ENCODE data around the gene UNC5B. TPM values are rescaled to one million over a fixed set of nuclear protein-coding genes. Genes with fewer than 3 reads are reported as not detected.
A peak's percentile ranks its signal among the peaks of the same experiment; 100 is the strongest.

Gene UNC5B
- total RNA-seq, 1 experiment from 2014 or later = 80.5 TPM

- Mint-ChIP-seq H3K9me3 (ENCODE audit: unreplicated experiment) (no peaks in the 10 kb centered on the region), H3K36me3 (ENCODE audit: insufficient read depth, unreplicated experiment) (peaks cover 35% of the 10 kb centered on the region), H3K27me3 (ENCODE audit: insufficient read depth, unreplicated experiment) (no peaks in the 10 kb centered on the region), H3K4me3 (ENCODE audit: unreplicated experiment) (no peak overlapping the region), H3K27ac (ENCODE audit: low read depth, unreplicated experiment) (no peak overlapping the region), H3K4me1 (ENCODE audit: insufficient read depth, unreplicated experiment) (no peaks in the 10 kb centered on the region)
- BruUV-seq (replicated peaks) = no TSS peak
- DNase-seq (ENCODE audit: unreplicated experiment) = no peak
- ChIA-PET POLR2A (no interaction called here), CTCF (interaction anchor here (0.7 to 1.6 kb wide), 4 partner anchors 73 to 374 kb away, joined by 3 to 4 read pairs (median 3); no protein-coding TSS in a partner anchor)
- TF ChIP-seq CTCF (IDR thresholded peaks at IDR 0.05; ENCODE audit: unreplicated experiment) = no peak
- intact Hi-C loops (cut with micrococcal nuclease) = no loop called here
Observed at GRCh38 chr10:71278691-71279588, 66.6 kb downstream of the UNC5B start.

GRCh38 chr10:71279590-71280170 is 67.3 kb downstream of the UNC5B start:
- intact Hi-C loops (cut with micrococcal nuclease) = no loop called here
- no TSS peak for BruUV-seq (replicated peaks)
- no peak overlapping the region for H3K27ac Mint-ChIP-seq (ENCODE audit: low read depth, unreplicated experiment)
- peaks cover 36% of the 10 kb centered on the region for H3K36me3 Mint-ChIP-seq (ENCODE audit: insufficient read depth, unreplicated experiment)
- H3K4me1 Mint-ChIP-seq (ENCODE audit: insufficient read depth, unreplicated experiment) = no peaks in the 10 kb centered on the region
- no peak for DNase-seq (ENCODE audit: unreplicated experiment)
- H3K27me3 Mint-ChIP-seq (ENCODE audit: insufficient read depth, unreplicated experiment) = no peaks in the 10 kb centered on the region
- CTCF ChIA-PET = interaction anchor here (0.7 to 1.6 kb wide), 2 partner anchors 218 to 354 kb away, joined by 3 to 4 read pairs; no protein-coding TSS in a partner anchor
- TF ChIP-seq CTCF (IDR thresholded peaks at IDR 0.05; ENCODE audit: unreplicated experiment) = no peak
- H3K9me3 Mint-ChIP-seq (ENCODE audit: unreplicated experiment) = no peaks in the 10 kb centered on the region
- no peak overlapping the region for H3K4me3 Mint-ChIP-seq (ENCODE audit: unreplicated experiment)
- POLR2A ChIA-PET = no interaction called here

- intact Hi-C loops (cut with micrococcal nuclease) = no loop called here
- no peaks in the 10 kb centered on the region for H3K4me1 Mint-ChIP-seq (ENCODE audit: insufficient read depth, unreplicated experiment)
- no peaks in the 10 kb centered on the region for H3K9me3 Mint-ChIP-seq (ENCODE audit: unreplicated experiment)
- H3K36me3 Mint-ChIP-seq (ENCODE audit: insufficient read depth, unreplicated experiment) = peaks cover 37% of the 10 kb centered on the region
- no TSS peak for BruUV-seq (replicated peaks)
- ChIA-PET POLR2A (interaction anchor here (0.9 kb wide), 1 partner anchor 63 kb away, joined by 3 read pairs; no protein-coding TSS in a partner anchor), CTCF (interaction anchor here (0.6 kb wide), 1 partner anchor 355 kb away, joined by 3 read pairs; no protein-coding TSS in a partner anchor)
- H3K27me3 Mint-ChIP-seq (ENCODE audit: insufficient read depth, unreplicated experiment) = no peaks in the 10 kb centered on the region
- H3K4me3 Mint-ChIP-seq (ENCODE audit: unreplicated experiment) = no peak overlapping the region
- no peak for TF ChIP-seq CTCF (IDR thresholded peaks at IDR 0.05; ENCODE audit: unreplicated experiment)
- H3K27ac Mint-ChIP-seq (ENCODE audit: low read depth, unreplicated experiment) = peak overlapping the region; percentile 61
- DNase-seq (ENCODE audit: unreplicated experiment) = no peak
Observed at GRCh38 chr10:71280216-71280615, 67.8 kb downstream of the UNC5B start.

GRCh38 chr10:71280825-71281224 is 68.5 kb downstream of the UNC5B start:
- no peak overlapping the region for H3K27ac Mint-ChIP-seq (ENCODE audit: low read depth, unreplicated experiment)
- H3K4me3 Mint-ChIP-seq (ENCODE audit: unreplicated experiment) = no peak overlapping the region
- TF ChIP-seq CTCF (IDR thresholded peaks at IDR 0.05; ENCODE audit: unreplicated experiment) = no peak
- ChIA-PET CTCF (interaction anchor here (0.6 to 1.3 kb wide), 4 partner anchors 11 to 355 kb away, joined by 3 to 6 read pairs (median 4); no protein-coding TSS in a partner anchor), POLR2A (interaction anchor here (0.9 kb wide), 1 partner anchor 63 kb away, joined by 3 read pairs; no protein-coding TSS in a partner anchor)
- no peaks in the 10 kb centered on the region for H3K9me3 Mint-ChIP-seq (ENCODE audit: unreplicated experiment)
- DNase-seq (ENCODE audit: unreplicated experiment) = no peak
- BruUV-seq (replicated peaks) = no TSS peak
- intact Hi-C loops (cut with micrococcal nuclease) = no loop called here
- no peaks in the 10 kb centered on the region for H3K4me1 Mint-ChIP-seq (ENCODE audit: insufficient read depth, unreplicated experiment)
- H3K27me3 Mint-ChIP-seq (ENCODE audit: insufficient read depth, unreplicated experiment) = no peaks in the 10 kb centered on the region
- peaks cover 40% of the 10 kb centered on the region for H3K36me3 Mint-ChIP-seq (ENCODE audit: insufficient read depth, unreplicated experiment)

Measured in MCF 10A (cell line).